Keratinocyte (primary cell): ENCODE measurements around the gene CCL15. TPM values are rescaled to one million over a fixed set of nuclear protein-coding genes. Genes with fewer than 3 reads are reported as not detected.

Source experiments
- DNase-seq: peaks from one replicate; pipeline ENCODE4 v3.0.0-alpha.2; 2011; ENCODE audit warnings: low read depth, missing footprints, low spot score
- FAIRE-seq: peaks from 2 replicates; lab custom pipeline; 2011; peaks lifted over from hg19 to GRCh38; lab: Jason Lieb, UNC
- H2AFZ ChIP-seq: 2 replicates; pipeline ENCODE4 v1.6.0; 2012; ENCODE audit warnings: low read length, control low read depth, inconsistent platforms; ENCODE audit not compliant: control insufficient read depth
- H3K27ac ChIP-seq: 2 replicates; pipeline ENCODE4 v1.5.1; 2011; ENCODE audit warnings: low read length; ENCODE audit not compliant: control insufficient read depth, insufficient read depth
- H3K27me3 ChIP-seq: 3 replicates; pipeline ENCODE4 v1.6.0; 2011; ENCODE audit warnings: low read length; ENCODE audit not compliant: control insufficient read depth, insufficient read depth; ENCODE audit errors: extremely low read depth
- H3K36me3 ChIP-seq, 2 experiments: 2 replicates in 1 of 2; 3 replicates in 1 of 2; pipeline ENCODE4 v1.5.1; 2011; ENCODE audit warnings: low read length in 2 of 2, mild to moderate bottlenecking in 1 of 2; ENCODE audit not compliant: control insufficient read depth in 2 of 2, insufficient read depth in 2 of 2; ENCODE audit errors: extremely low read depth in 1 of 2
- H3K4me1 ChIP-seq: 3 replicates; pipeline ENCODE4 v1.5.1; 2011; ENCODE audit warnings: low read length; ENCODE audit not compliant: control insufficient read depth, insufficient read depth; ENCODE audit errors: extremely low read depth
- H3K4me2 ChIP-seq: 3 replicates; pipeline ENCODE4 v1.6.0; 2011; ENCODE audit warnings: low read depth, low read length; ENCODE audit not compliant: control insufficient read depth, insufficient read depth; ENCODE audit errors: extremely low read depth
- H3K4me3 ChIP-seq, 3 experiments: fragments of 200-600 bp in 1 of 3; sonication (generic) in 1 of 3; 2 replicates in 2 of 3; 3 replicates in 1 of 3; pipeline ENCODE4 v1.5.1; 2011 to 2016; ENCODE audit warnings: low read length in 3 of 3, mild to moderate bottlenecking in 3 of 3, control low read depth in 2 of 3, inconsistent platforms in 1 of 3, low read depth in 1 of 3, mixed read lengths in 1 of 3, mixed run types in 1 of 3, moderate library complexity in 1 of 3; ENCODE audit not compliant: control insufficient read depth in 2 of 3, insufficient read depth in 2 of 3; ENCODE audit errors: extremely low read depth in 1 of 3
- H3K79me2 ChIP-seq: 2 replicates; pipeline ENCODE4 v1.6.0; 2012; ENCODE audit warnings: low read length; ENCODE audit not compliant: control insufficient read depth, insufficient read depth
- H3K9ac ChIP-seq: 3 replicates; pipeline ENCODE4 v1.6.0; 2011; ENCODE audit warnings: low read length; ENCODE audit not compliant: control insufficient read depth, insufficient read depth; ENCODE audit errors: extremely low read depth
- H3K9me1 ChIP-seq: 3 replicates; pipeline ENCODE4 v1.6.0; 2011; ENCODE audit warnings: low read length; ENCODE audit not compliant: control insufficient read depth, insufficient read depth; ENCODE audit errors: extremely low read depth
- H3K9me3 ChIP-seq: 2 replicates; pipeline ENCODE4 v1.5.1; 2012; ENCODE audit warnings: low read depth, low read length; ENCODE audit not compliant: control insufficient read depth
- H4K20me1 ChIP-seq: 3 replicates; pipeline ENCODE4 v1.6.0; 2011; ENCODE audit warnings: low read length; ENCODE audit not compliant: control insufficient read depth, insufficient read depth; ENCODE audit errors: extremely low read depth
- EZH2 ChIP-seq: IDR thresholded peaks from one replicate; pipeline ENCODE4 v1.6.1; 2012; ENCODE audit warnings: inconsistent platforms, mild to moderate bottlenecking, low read length, moderate library complexity
- dilution Hi-C: fragments of 300-500 bp; cut with MboI; formaldehyde crosslinking; loops from one replicate; pipeline ENCODE4 v1.7.0; 2020; ENCODE audit warnings: low sequenced_read_pairs; ENCODE audit not compliant: extremely low pct_ligation_motif_present
- polyA plus RNA-seq, 5 experiments: library from polyadenylated mRNA; depleted of rRNA in 3 of 5; stranded (reverse) in 3 of 5; stranded (forward) in 1 of 5; unstranded in 1 of 5; fragments of >200 nt; gene quantifications; 1 replicate in 1 of 5; 2 replicates in 3 of 5; 3 replicates in 1 of 5; pipeline versions ENCODE4 v1.2.1 to v1.2.3, GENCODE V29; 2011 to 2012; ENCODE audit warnings: missing spikeins in 2 of 5, low read depth in 1 of 5, low replicate concordance in 1 of 5
- TF ChIP-seq, protein P1 (sequence below), 3 experiments: IDR thresholded peaks in 1 of 3; conservative IDR thresholded peaks in 1 of 3; optimal IDR thresholded peaks in 1 of 3; 2 replicates in 2 of 3; 3 replicates in 1 of 3; pipeline versions ENCODE3 to v1.5.1; 2011; ENCODE audit warnings: low read length in 3 of 3, mild to moderate bottlenecking in 3 of 3, moderate library complexity in 2 of 3, control low read depth in 1 of 3, inconsistent platforms in 1 of 3; ENCODE audit not compliant: insufficient read depth in 2 of 3; ENCODE audit errors: extremely low read depth in 1 of 3

The CCL15 gene
- polyA plus RNA-seq, 1 donor (not counting 4 experiments of a cell fraction or from before 2014, with no cell fraction given): not detected

DNA sequence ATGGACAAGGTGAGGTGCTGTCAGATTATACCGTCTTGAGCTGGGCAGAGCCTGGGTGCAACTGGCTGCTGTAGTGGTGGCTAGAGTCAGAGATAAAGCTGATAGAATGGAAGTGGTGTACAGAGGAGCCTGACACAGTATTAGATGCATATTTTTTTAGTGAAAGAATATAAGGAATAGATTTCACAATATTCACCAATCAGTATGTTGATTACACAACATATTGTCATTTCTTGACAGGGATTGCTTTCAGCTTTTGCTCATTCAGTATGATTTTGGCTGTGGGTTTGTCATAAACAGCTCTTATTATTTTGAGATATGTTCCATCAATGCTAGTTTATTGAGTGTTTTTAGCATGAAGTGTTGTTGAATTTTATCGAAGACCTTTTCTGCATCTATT, 18.1 kb upstream of the CCL15 start:
- Histone ChIP-seq H3K36me3 (no peaks in the 10 kb centered on the region), H3K27me3 (no peaks in the 10 kb centered on the region), H3K79me2 (no peaks in the 10 kb centered on the region), H3K9ac (no peak overlapping the region), H3K4me3 (no peak overlapping the region), H3K4me1 (no peaks in the 10 kb centered on the region), H4K20me1 (no peaks in the 10 kb centered on the region), H3K27ac (no peak overlapping the region), H2AFZ (no peak overlapping the region), H3K9me3 (no peaks in the 10 kb centered on the region), H3K9me1 (no peaks in the 10 kb centered on the region), H3K4me2 (no peak overlapping the region)
- TF ChIP-seq, protein P1, sequence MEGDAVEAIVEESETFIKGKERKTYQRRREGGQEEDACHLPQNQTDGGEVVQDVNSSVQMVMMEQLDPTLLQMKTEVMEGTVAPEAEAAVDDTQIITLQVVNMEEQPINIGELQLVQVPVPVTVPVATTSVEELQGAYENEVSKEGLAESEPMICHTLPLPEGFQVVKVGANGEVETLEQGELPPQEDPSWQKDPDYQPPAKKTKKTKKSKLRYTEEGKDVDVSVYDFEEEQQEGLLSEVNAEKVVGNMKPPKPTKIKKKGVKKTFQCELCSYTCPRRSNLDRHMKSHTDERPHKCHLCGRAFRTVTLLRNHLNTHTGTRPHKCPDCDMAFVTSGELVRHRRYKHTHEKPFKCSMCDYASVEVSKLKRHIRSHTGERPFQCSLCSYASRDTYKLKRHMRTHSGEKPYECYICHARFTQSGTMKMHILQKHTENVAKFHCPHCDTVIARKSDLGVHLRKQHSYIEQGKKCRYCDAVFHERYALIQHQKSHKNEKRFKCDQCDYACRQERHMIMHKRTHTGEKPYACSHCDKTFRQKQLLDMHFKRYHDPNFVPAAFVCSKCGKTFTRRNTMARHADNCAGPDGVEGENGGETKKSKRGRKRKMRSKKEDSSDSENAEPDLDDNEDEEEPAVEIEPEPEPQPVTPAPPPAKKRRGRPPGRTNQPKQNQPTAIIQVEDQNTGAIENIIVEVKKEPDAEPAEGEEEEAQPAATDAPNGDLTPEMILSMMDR (optimal IDR thresholded peaks at IDR 0.05 in 1 of 3, IDR thresholded peaks at IDR 0.05 in 1 of 3, conservative IDR thresholded peaks at IDR 0.05 in 1 of 3; ENCODE audit: extremely low read depth in 1 of 3, insufficient read depth in 2 of 3, low read length in 3 of 3): no peak
- FAIRE-seq: no peak
- no peak for DNase-seq
- dilution Hi-C loops: no loop called here

DNA sequence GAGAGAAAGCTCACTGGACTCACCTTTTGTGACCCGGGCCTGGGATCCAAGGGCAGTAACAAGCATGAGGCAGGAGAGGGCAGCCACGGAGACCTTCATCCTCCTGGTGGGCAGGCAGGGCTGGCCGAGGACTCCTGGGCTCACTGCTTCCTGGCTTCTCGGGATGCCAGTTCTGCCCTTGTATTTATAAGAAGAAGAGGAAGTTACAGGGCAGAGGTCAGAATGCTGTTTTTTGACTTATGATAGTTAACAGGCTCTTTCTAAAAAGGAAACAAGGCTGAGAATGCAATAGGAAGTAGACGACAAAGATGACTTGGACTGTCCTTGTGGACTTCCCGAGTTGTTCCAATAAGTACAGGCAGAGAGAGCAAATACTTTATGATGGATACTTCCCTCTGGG, 16.4 kb upstream of the CCL15 start, which contains the start of gene CCL23:
CCL23 (minus strand) TSS at position 174 of the 400 bp plus-strand sequence; CDS start at position 99, 75 bp downstream.
- DNase-seq (no peak), FAIRE-seq (no peak)
- TF ChIP-seq, protein P1 (optimal IDR thresholded peaks at IDR 0.05 in 1 of 3, IDR thresholded peaks at IDR 0.05 in 1 of 3, conservative IDR thresholded peaks at IDR 0.05 in 1 of 3; ENCODE audit: extremely low read depth in 1 of 3, insufficient read depth in 2 of 3, low read length in 3 of 3): no peak
- no peak for TF ChIP-seq EZH2
- Histone ChIP-seq H3K79me2 (no peaks in the 10 kb centered on the region), H3K36me3 (no peaks in the 10 kb centered on the region), H3K4me1 (no peaks in the 10 kb centered on the region), H3K9me3 (no peaks in the 10 kb centered on the region), H3K9ac (no peak within 1 kb of the TSS), H3K4me3 (no peak within 1 kb of the TSS), H3K9me1 (no peaks in the 10 kb centered on the region), H3K27ac (no peak within 1 kb of the TSS), H4K20me1 (no peaks in the 10 kb centered on the region), H2AFZ (no peak within 1 kb of the TSS), H3K27me3 (no peaks in the 10 kb centered on the region), H3K4me2 (no peak within 1 kb of the TSS)
- dilution Hi-C loops: no loop called here
